Measurements from ENCODE around the gene GRK5. TPM values are rescaled to one million over a fixed set of nuclear protein-coding genes. Genes with fewer than 3 reads are reported as not detected.

The GRK5 gene
- total RNA-seq, 1 experiment from 2014 or later, result 1.2 TPM

DNA sequence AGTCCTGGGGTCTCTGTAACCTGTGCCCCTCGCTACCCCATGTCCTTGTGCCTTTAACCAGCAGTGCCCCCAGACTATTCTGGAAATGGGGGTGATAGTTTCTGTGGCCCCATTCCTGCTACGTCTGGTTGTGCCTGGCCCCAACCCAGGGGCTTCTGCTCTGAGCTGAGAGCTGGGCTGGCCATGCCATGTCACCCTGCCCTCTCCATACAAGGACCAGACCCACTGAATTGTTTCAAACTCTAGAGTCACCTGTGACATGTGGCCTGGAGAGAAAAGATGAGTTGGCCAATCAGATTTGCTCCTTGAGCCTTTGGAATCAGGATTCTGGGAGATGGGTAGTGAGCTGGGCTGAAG lies 108.6 kb downstream of the GRK5 start:
- no peak overlapping the region for H2BK5ac ChIP-seq (ENCODE audit: insufficient read length, low read length)
- WGBS (ENCODE audit: extremely low coverage, insufficient read length, low lambda C conversion rate), result no CpG with 5 or more reads among the region's 2 CpGs
- no peak overlapping the region for H4K8ac ChIP-seq (replicated peaks; ENCODE audit: insufficient read length, low read depth, low read length)
- Mint-ChIP-seq H3K4me3 (no peak overlapping the region), H3K36me3 (ENCODE audit: insufficient read depth in 1 of 3, low read depth in 3 of 3) (peaks cover 0 to 3% (median under 1%) of the 10 kb centered on the region in 3 experiments; a peak in 3 of 7 replicates), H3K9me3 (peaks cover 0 to 3% of the 10 kb centered on the region in 2 experiments; a peak in 1 of 5 replicates), H3K27me3 (ENCODE audit: low read depth) (peaks cover 9% of the 10 kb centered on the region), H3K27ac (no peak overlapping the region; a peak in 1 of 7 replicates), H3K4me1 (peaks cover 41 to 44% of the 10 kb centered on the region in 2 experiments)
- peaks cover 7% of the 10 kb centered on the region; the same call in 1 of the 2 replicates for H3K4me1 ChIP-seq (ENCODE audit: insufficient read depth, low read length)
- H2BK15ac ChIP-seq (ENCODE audit: low read depth, low read length), result no peak overlapping the region
- no peaks in the 10 kb centered on the region for H3K79me1 ChIP-seq (ENCODE audit: insufficient read depth, low read depth, low read length, poor library complexity, severe bottlenecking)
- no peaks in the 10 kb centered on the region for H3K23me2 ChIP-seq (ENCODE audit: insufficient read length, low read depth, low read length, poor library complexity, severe bottlenecking)
- H3K18ac ChIP-seq (ENCODE audit: insufficient read length, low read depth, low read length), result no peak overlapping the region
- H3K9ac ChIP-seq (ENCODE audit: extremely low read depth, insufficient read length, low read length), result no peak overlapping the region
- H3T11ph ChIP-seq (ENCODE audit: low read length), result no peak overlapping the region
- no peak overlapping the region for H3K23ac ChIP-seq (ENCODE audit: insufficient read length, low read depth, low read length)
- no peak overlapping the region for H3K27ac ChIP-seq (ENCODE audit: insufficient read length, low read depth, low read length)
- H4K91ac ChIP-seq (ENCODE audit: insufficient read length, low read depth, low read length), result no peak overlapping the region
- DNase-seq, result no peak
- no peak overlapping the region for H4K5ac ChIP-seq (ENCODE audit: insufficient read length, low read depth, low read length)
- H3K4ac ChIP-seq (ENCODE audit: low read depth, low read length), result no peak overlapping the region
- no peak overlapping the region; the same call in 1 of the 2 replicates for H3K14ac ChIP-seq (ENCODE audit: insufficient read depth, low read length)
- no peak overlapping the region for H2BK12ac ChIP-seq (ENCODE audit: insufficient read length, low read depth, low read length)
- H2AFZ ChIP-seq (ENCODE audit: low read length), result no peak overlapping the region
- H3K4me2 ChIP-seq (ENCODE audit: insufficient read depth, insufficient read length, low read length), result no peak overlapping the region
- TF ChIP-seq, protein P1, sequence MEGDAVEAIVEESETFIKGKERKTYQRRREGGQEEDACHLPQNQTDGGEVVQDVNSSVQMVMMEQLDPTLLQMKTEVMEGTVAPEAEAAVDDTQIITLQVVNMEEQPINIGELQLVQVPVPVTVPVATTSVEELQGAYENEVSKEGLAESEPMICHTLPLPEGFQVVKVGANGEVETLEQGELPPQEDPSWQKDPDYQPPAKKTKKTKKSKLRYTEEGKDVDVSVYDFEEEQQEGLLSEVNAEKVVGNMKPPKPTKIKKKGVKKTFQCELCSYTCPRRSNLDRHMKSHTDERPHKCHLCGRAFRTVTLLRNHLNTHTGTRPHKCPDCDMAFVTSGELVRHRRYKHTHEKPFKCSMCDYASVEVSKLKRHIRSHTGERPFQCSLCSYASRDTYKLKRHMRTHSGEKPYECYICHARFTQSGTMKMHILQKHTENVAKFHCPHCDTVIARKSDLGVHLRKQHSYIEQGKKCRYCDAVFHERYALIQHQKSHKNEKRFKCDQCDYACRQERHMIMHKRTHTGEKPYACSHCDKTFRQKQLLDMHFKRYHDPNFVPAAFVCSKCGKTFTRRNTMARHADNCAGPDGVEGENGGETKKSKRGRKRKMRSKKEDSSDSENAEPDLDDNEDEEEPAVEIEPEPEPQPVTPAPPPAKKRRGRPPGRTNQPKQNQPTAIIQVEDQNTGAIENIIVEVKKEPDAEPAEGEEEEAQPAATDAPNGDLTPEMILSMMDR (conservative IDR thresholded peaks at IDR 0.05), result no peak
- H2BK20ac ChIP-seq (ENCODE audit: low read depth, low read length, poor library complexity, severe bottlenecking), result no peak overlapping the region
- H3K9me3 ChIP-seq (ENCODE audit: control insufficient read depth, low read depth, low read length), result no peaks in the 10 kb centered on the region
- no peaks in the 10 kb centered on the region for H3K27me3 ChIP-seq (ENCODE audit: insufficient read depth, low read length)
- H2AK5ac ChIP-seq (ENCODE audit: insufficient read length, low read length), result no peak overlapping the region
- H3K79me2 ChIP-seq (ENCODE audit: insufficient read depth, low read length), result no peaks in the 10 kb centered on the region
- H2BK120ac ChIP-seq (ENCODE audit: low read depth, low read length, poor library complexity, severe bottlenecking), result no peak overlapping the region
- H4K20me1 ChIP-seq (ENCODE audit: control insufficient read depth, insufficient read depth, insufficient read length), result no peaks in the 10 kb centered on the region
- no peak overlapping the region for H3K56ac ChIP-seq (ENCODE audit: insufficient read length, low read depth, low read length)

Data from H9 (cell line).